ENCODE measurements around the gene GOLGA7B. TPM values are rescaled to one million over a fixed set of nuclear protein-coding genes. Genes with fewer than 3 reads are reported as not detected.

GOLGA7B gene
- total RNA-seq, result under 0.01 and 0.03 TPM in 2 replicates

DNA sequence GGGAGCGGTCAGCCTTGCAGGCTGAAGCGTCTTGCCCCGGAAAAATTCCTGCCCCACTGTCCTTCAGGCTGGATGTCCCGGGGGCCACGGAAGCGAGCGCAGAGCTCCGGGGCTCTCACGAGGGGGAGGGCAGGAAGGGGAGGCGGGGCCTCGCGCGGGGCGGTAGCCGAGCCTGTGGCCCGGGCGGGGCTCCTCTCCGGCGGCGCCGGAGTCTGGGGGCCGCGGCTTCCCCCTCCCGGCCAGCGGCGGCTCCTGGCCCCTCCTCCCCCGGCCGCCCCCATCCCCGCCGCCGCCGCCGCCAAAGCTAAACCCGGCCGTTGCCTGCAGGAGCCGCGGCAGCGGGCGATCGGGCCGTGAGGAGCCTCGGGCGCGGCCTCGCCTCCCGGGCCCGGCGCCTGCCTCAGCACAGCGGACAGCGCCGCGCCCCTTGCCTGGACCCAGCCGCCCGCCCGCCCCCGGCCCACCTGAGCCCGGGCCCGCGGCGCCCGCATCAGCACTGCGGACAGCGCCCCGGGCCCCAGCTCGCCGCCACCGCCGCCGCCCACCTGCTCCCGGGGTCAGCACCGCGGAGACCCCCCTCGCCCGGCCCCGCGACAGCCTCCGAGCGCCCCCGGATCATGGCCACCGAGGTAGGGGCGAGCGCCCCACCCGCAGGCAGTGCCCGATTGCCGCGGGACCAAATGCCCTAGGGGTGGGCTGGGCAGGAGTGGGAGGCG lies at the start of gene GOLGA7B:
GOLGA7B (plus strand) TSS at position 157 of the 716 bp plus-strand sequence; CDS start at position 618, 461 bp downstream.

Other genes with a start within 250 kb of the GOLGA7B start
- 6.9 and 11.3 TPM in 2 replicates for gene MORN4, start 216.3 kb upstream of the GOLGA7B start, total RNA-seq
- gene PI4K2A, start 209.2 kb upstream of the GOLGA7B start, total RNA-seq, result 21.6 and 24.0 TPM in 2 replicates
- gene AVPI1, start 162.6 kb upstream of the GOLGA7B start, total RNA-seq, result 18.1 and 19.8 TPM in 2 replicates
- 46.2 and 47.6 TPM in 2 replicates for gene MARVELD1, start 136.1 kb upstream of the GOLGA7B start, total RNA-seq
- gene ZFYVE27, start 112.7 kb upstream of the GOLGA7B start, total RNA-seq, result 24.2 and 31.7 TPM in 2 replicates
- gene SFRP5, start 77.8 kb upstream of the GOLGA7B start, total RNA-seq, result 0.36 TPM in 1 of 2 replicates, not detected in the other
- gene CRTAC1, start 180.8 kb downstream of the GOLGA7B start, total RNA-seq, result 0.07 and 0.50 TPM in 2 replicates